ENCODE results near the gene SOHLH1.

SOHLH1 gene

GRCh38 chr9:135701067-135701958 lies 2.0 kb upstream of the SOHLH1 start:
- Histone ChIP-seq H3K4me1 (ENCODE audit: control insufficient read depth in 1 of 2, insufficient read depth in 2 of 2, low read length in 2 of 2) (peaks cover 0 to 10% of the 10 kb centered on the region in 2 donors), H3K36me3 (ENCODE audit: control insufficient read depth in 1 of 2, insufficient read depth in 2 of 2, low read length in 2 of 2) (no peaks in the 10 kb centered on the region), H3K4me3 (ENCODE audit: low read depth in 1 of 2, low read length in 2 of 2) (peak overlapping the region in 1 of 2 donors; percentile 6), H3K9me3 (ENCODE audit: control insufficient read depth in 1 of 2, low read length in 2 of 2) (no peaks in the 10 kb centered on the region), H3K27ac (ENCODE audit: low read length) (no peak overlapping the region), H3K27me3 (ENCODE audit: low read depth, low read length) (peaks cover 5% of the 10 kb centered on the region)

DNA sequence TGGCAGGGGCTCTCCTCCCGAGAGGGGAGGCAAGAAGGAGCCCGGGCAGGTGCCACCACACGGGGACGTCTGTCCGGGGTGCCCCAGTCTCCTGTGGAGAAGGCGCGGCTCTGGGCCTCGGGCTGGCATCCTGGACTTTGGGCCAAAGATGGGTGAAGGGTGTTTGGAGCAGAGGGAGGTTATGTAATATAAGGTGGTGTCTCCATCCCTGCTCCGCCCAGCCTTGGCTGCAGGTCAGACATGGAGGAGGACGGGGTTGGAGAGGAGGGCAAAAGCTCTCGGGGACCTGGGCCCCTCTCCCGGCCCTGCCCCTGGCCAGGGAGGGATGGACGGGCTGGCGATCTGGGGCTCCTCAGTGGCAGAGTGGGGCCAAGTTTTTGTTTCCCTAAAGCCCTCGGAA lies 1.2 kb upstream of the SOHLH1 start:
- Histone ChIP-seq H3K4me1 (ENCODE audit: control insufficient read depth in 1 of 2, insufficient read depth in 2 of 2, low read length in 2 of 2) (peaks cover 0 to 10% of the 10 kb centered on the region in 2 donors), H3K27ac (ENCODE audit: low read length) (no peak overlapping the region), H3K27me3 (ENCODE audit: low read depth, low read length) (peaks cover 5% of the 10 kb centered on the region), H3K9me3 (ENCODE audit: control insufficient read depth in 1 of 2, low read length in 2 of 2) (no peaks in the 10 kb centered on the region), H3K36me3 (ENCODE audit: control insufficient read depth in 1 of 2, insufficient read depth in 2 of 2, low read length in 2 of 2) (no peaks in the 10 kb centered on the region), H3K4me3 (ENCODE audit: low read depth in 1 of 2, low read length in 2 of 2) (no peak overlapping the region)

DNA sequence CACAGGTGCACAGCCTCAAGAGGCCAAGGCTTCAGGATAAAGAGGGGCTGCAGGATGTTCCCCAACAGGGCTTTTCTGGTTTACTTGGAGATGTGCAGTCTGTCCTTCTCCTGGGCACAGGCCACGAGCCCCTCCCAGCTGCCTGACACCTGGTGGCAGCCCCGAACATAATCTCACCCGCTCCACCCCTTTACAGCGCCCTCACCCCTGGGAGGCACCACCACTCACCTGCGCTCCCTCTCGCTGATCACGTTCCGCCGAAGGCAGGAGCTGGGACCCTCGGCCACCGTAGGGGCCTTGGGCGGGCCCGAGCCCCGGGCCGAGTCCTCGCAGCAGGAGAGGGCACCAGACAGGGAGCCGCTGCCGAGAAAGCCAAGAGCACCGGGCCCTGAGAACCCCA lies 514 bp downstream of the SOHLH1 start:
- peaks cover 0 to 10% of the 10 kb centered on the region in 2 donors for H3K4me1 ChIP-seq (ENCODE audit: control insufficient read depth in 1 of 2, insufficient read depth in 2 of 2, low read length in 2 of 2)
- no peak overlapping the region for H3K27ac ChIP-seq (ENCODE audit: low read length)
- no peak overlapping the region for H3K4me3 ChIP-seq (ENCODE audit: low read depth in 1 of 2, low read length in 2 of 2)
- H3K27me3 ChIP-seq (ENCODE audit: low read depth, low read length): peaks cover 8% of the 10 kb centered on the region
- no peaks in the 10 kb centered on the region for H3K9me3 ChIP-seq (ENCODE audit: control insufficient read depth in 1 of 2, low read length in 2 of 2)
- no peaks in the 10 kb centered on the region for H3K36me3 ChIP-seq (ENCODE audit: control insufficient read depth in 1 of 2, insufficient read depth in 2 of 2, low read length in 2 of 2)

- Histone ChIP-seq H3K27me3 (ENCODE audit: low read depth, low read length) (peaks cover 5% of the 10 kb centered on the region), H3K27ac (ENCODE audit: low read length) (no peak overlapping the region), H3K4me3 (ENCODE audit: low read depth in 1 of 2, low read length in 2 of 2) (no peak overlapping the region), H3K4me1 (ENCODE audit: control insufficient read depth in 1 of 2, insufficient read depth in 2 of 2, low read length in 2 of 2) (peaks cover 0 to 10% of the 10 kb centered on the region in 2 donors), H3K36me3 (ENCODE audit: control insufficient read depth in 1 of 2, insufficient read depth in 2 of 2, low read length in 2 of 2) (no peaks in the 10 kb centered on the region), H3K9me3 (ENCODE audit: control insufficient read depth in 1 of 2, low read length in 2 of 2) (no peaks in the 10 kb centered on the region)
Measured at GRCh38 chr9:135698236-135698635, 1.0 kb downstream of the SOHLH1 start.

DNA sequence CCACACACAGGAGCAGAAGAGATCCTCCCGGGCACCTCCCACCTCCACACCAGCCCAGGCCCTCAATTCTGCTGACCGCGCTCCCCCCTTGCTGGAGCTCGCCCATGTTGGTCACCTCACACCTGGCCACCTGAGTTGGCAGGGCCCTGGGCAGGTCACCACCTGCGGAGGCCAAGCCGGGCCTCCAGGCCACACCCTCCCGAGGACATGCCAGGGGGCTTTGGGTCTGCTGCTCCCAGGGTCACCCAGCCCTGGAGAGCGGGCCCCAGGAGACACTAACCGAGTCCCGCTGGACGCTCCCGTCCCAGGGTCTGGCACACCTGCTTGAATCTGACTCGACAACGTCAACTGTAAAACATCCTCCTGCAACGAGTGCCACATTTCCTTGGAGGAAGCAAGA lies 2.1 kb downstream of the SOHLH1 start:
- Histone ChIP-seq H3K27me3 (ENCODE audit: low read depth, low read length) (peaks cover 5% of the 10 kb centered on the region), H3K27ac (ENCODE audit: low read length) (no peak overlapping the region), H3K4me1 (ENCODE audit: control insufficient read depth in 1 of 2, insufficient read depth in 2 of 2, low read length in 2 of 2) (peaks cover 0 to 7% of the 10 kb centered on the region in 2 donors), H3K4me3 (ENCODE audit: low read depth in 1 of 2, low read length in 2 of 2) (no peak overlapping the region), H3K36me3 (ENCODE audit: control insufficient read depth in 1 of 2, insufficient read depth in 2 of 2, low read length in 2 of 2) (no peaks in the 10 kb centered on the region), H3K9me3 (ENCODE audit: control insufficient read depth in 1 of 2, low read length in 2 of 2) (no peaks in the 10 kb centered on the region)

DNA sequence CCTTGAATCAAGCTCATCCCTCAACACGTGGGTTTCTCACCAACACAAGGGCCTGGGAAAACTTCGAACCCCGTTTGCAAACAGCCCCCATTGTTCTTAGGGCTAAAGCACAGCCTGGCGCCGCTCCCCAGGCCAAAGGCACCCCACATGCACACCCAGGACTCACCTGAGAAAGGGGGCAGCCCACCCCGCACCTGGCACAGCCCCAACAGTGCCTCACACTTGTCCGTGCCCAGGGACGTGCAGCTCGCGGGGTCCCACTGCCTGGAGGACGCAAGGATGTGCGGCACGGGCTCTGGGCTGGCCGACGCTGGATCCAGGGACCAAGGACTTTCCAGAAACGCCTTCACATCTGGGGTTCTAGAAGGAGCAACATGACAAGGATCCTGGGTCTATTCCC lies 2.8 kb downstream of the SOHLH1 start:
- Histone ChIP-seq H3K27ac (ENCODE audit: low read length) (no peak overlapping the region), H3K36me3 (ENCODE audit: control insufficient read depth in 1 of 2, insufficient read depth in 2 of 2, low read length in 2 of 2) (no peaks in the 10 kb centered on the region), H3K27me3 (ENCODE audit: low read depth, low read length) (peaks cover 5% of the 10 kb centered on the region), H3K4me1 (ENCODE audit: control insufficient read depth in 1 of 2, insufficient read depth in 2 of 2, low read length in 2 of 2) (no peaks in the 10 kb centered on the region), H3K4me3 (ENCODE audit: low read depth in 1 of 2, low read length in 2 of 2) (no peak overlapping the region), H3K9me3 (ENCODE audit: control insufficient read depth in 1 of 2, low read length in 2 of 2) (no peaks in the 10 kb centered on the region)

- Histone ChIP-seq H3K27ac (ENCODE audit: low read length) (no peak overlapping the region), H3K4me3 (ENCODE audit: low read depth in 1 of 2, low read length in 2 of 2) (no peak overlapping the region), H3K27me3 (ENCODE audit: low read depth, low read length) (peaks cover 5% of the 10 kb centered on the region), H3K9me3 (ENCODE audit: control insufficient read depth in 1 of 2, low read length in 2 of 2) (no peaks in the 10 kb centered on the region), H3K4me1 (ENCODE audit: control insufficient read depth in 1 of 2, insufficient read depth in 2 of 2, low read length in 2 of 2) (no peaks in the 10 kb centered on the region), H3K36me3 (ENCODE audit: control insufficient read depth in 1 of 2, insufficient read depth in 2 of 2, low read length in 2 of 2) (no peaks in the 10 kb centered on the region)
Measured at GRCh38 chr9:135695642-135696041, 3.6 kb downstream of the SOHLH1 start.

DNA sequence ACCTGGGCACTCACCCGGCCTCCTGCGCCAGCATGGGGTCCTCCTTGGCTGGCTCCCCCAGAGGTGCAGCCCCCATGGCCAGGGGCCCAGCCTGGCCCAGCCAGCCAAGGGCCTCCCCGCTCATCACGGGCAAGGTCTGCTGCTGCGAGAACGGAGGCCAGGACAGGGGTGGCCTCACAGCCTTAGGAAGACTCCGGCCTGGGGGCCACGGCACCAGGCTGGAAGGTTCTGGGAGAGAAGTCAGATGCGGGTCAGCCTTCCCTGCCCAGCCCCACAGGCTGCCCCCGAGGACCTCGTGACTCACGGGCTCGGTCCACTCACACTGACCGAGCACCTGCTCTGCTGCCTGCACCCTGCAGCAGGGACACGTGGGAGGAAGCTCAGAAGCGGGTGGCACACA lies 4.2 kb downstream of the SOHLH1 start:
- Histone ChIP-seq H3K27ac (ENCODE audit: low read length) (no peak overlapping the region), H3K4me1 (ENCODE audit: control insufficient read depth in 1 of 2, insufficient read depth in 2 of 2, low read length in 2 of 2) (no peaks in the 10 kb centered on the region), H3K27me3 (ENCODE audit: low read depth, low read length) (peaks cover 5% of the 10 kb centered on the region), H3K4me3 (ENCODE audit: low read depth in 1 of 2, low read length in 2 of 2) (no peak overlapping the region), H3K9me3 (ENCODE audit: control insufficient read depth in 1 of 2, low read length in 2 of 2) (no peaks in the 10 kb centered on the region), H3K36me3 (ENCODE audit: control insufficient read depth in 1 of 2, insufficient read depth in 2 of 2, low read length in 2 of 2) (no peaks in the 10 kb centered on the region)

DNA sequence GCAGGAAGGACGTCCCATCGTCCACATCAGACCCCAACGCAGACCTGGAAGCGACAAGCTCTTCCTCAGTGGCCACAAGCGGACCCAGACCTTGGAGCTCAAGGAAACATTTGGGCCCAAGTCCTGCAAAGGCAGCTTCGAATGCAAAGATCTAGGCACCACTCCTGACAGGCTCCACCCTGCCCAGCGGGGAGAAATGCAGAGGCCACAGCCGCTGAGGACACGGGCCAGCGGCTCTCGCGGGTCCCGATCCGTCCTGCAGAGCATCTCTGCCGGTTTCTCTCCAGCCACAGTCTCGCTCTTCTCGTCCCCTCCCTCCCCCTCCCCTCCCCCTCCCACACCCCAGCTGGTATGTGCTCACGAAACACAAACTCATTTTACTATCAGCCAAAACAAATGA lies 4.9 kb downstream of the SOHLH1 start:
- Histone ChIP-seq H3K27me3 (ENCODE audit: low read depth, low read length) (peaks cover 5% of the 10 kb centered on the region), H3K4me3 (ENCODE audit: low read depth in 1 of 2, low read length in 2 of 2) (no peak overlapping the region), H3K4me1 (ENCODE audit: control insufficient read depth in 1 of 2, insufficient read depth in 2 of 2, low read length in 2 of 2) (no peaks in the 10 kb centered on the region), H3K36me3 (ENCODE audit: control insufficient read depth in 1 of 2, insufficient read depth in 2 of 2, low read length in 2 of 2) (no peaks in the 10 kb centered on the region), H3K27ac (ENCODE audit: low read length) (no peak overlapping the region), H3K9me3 (ENCODE audit: control insufficient read depth in 1 of 2, low read length in 2 of 2) (no peaks in the 10 kb centered on the region)

DNA sequence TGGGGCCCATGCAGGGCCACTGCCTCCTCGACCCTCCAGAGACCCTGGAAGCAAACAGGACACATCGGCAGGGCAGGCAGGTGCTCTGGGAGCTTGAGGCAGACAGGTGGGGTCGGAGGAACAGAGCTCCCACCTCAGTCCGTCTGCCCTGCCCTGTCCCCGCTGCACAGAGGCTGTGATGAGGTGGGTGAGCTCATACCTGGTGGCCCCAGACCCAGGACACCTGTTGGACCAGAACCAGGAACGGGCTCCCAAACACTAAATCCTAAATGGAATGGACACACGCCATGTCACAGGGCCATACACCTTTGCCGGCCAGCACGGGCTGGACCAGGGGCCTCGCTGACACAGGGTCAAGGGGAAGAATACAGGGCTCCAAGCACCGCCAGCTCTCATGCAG lies 5.5 kb downstream of the SOHLH1 start:
- Histone ChIP-seq H3K4me1 (ENCODE audit: control insufficient read depth in 1 of 2, insufficient read depth in 2 of 2, low read length in 2 of 2) (no peaks in the 10 kb centered on the region), H3K9me3 (ENCODE audit: control insufficient read depth in 1 of 2, low read length in 2 of 2) (no peaks in the 10 kb centered on the region), H3K36me3 (ENCODE audit: control insufficient read depth in 1 of 2, insufficient read depth in 2 of 2, low read length in 2 of 2) (no peaks in the 10 kb centered on the region), H3K4me3 (ENCODE audit: low read depth in 1 of 2, low read length in 2 of 2) (no peak overlapping the region), H3K27ac (ENCODE audit: low read length) (no peak overlapping the region), H3K27me3 (ENCODE audit: low read depth, low read length) (peaks cover 5% of the 10 kb centered on the region)

DNA sequence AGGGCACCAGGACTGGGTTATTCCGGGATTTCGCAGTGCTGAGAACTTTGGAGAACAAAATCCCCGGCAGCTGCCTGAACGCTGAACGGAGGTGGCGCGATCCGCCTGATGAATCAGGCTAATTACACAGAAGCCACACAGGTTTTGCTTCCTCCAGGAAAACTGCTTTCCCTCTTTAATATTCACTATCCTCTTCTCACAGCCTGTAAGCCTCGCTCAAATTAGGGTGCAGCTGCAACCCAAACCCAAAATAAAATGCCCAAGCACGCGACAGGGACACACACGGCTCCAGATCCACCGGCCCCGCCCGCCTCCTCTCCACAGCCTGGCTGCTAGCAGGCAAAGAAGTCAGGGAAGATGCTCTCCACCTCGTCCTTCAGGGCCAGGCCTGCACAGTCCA lies 6.0 kb downstream of the SOHLH1 start:
- Histone ChIP-seq H3K4me3 (ENCODE audit: low read depth in 1 of 2, low read length in 2 of 2) (no peak overlapping the region), H3K27ac (ENCODE audit: low read length) (no peak overlapping the region), H3K27me3 (ENCODE audit: low read depth, low read length) (peaks cover 5% of the 10 kb centered on the region), H3K36me3 (ENCODE audit: control insufficient read depth in 1 of 2, insufficient read depth in 2 of 2, low read length in 2 of 2) (no peaks in the 10 kb centered on the region), H3K4me1 (ENCODE audit: control insufficient read depth in 1 of 2, insufficient read depth in 2 of 2, low read length in 2 of 2) (no peaks in the 10 kb centered on the region), H3K9me3 (ENCODE audit: control insufficient read depth in 1 of 2, low read length in 2 of 2) (no peaks in the 10 kb centered on the region)

GRCh38 chr9:135692410-135692809 lies 6.9 kb downstream of the SOHLH1 start:
- no peaks in the 10 kb centered on the region for H3K9me3 ChIP-seq (ENCODE audit: control insufficient read depth in 1 of 2, low read length in 2 of 2)
- H3K4me3 ChIP-seq (ENCODE audit: low read depth in 1 of 2, low read length in 2 of 2): no peak overlapping the region
- no peak overlapping the region for H3K27ac ChIP-seq (ENCODE audit: low read length)
- no peaks in the 10 kb centered on the region for H3K4me1 ChIP-seq (ENCODE audit: control insufficient read depth in 1 of 2, insufficient read depth in 2 of 2, low read length in 2 of 2)
- peaks cover 5% of the 10 kb centered on the region for H3K27me3 ChIP-seq (ENCODE audit: low read depth, low read length)
- H3K36me3 ChIP-seq (ENCODE audit: control insufficient read depth in 1 of 2, insufficient read depth in 2 of 2, low read length in 2 of 2): no peaks in the 10 kb centered on the region

All from muscle layer of duodenum (tissue), 2 donors.